ENCODE measurements around the gene PHF19. TPM values are rescaled to one million over a fixed set of nuclear protein-coding genes. Genes with fewer than 3 reads are reported as not detected.

The PHF19 gene
- total RNA-seq, 4 donors from 2014 or later: 9.2 to 12.5 (median 10.8) TPM

DNA sequence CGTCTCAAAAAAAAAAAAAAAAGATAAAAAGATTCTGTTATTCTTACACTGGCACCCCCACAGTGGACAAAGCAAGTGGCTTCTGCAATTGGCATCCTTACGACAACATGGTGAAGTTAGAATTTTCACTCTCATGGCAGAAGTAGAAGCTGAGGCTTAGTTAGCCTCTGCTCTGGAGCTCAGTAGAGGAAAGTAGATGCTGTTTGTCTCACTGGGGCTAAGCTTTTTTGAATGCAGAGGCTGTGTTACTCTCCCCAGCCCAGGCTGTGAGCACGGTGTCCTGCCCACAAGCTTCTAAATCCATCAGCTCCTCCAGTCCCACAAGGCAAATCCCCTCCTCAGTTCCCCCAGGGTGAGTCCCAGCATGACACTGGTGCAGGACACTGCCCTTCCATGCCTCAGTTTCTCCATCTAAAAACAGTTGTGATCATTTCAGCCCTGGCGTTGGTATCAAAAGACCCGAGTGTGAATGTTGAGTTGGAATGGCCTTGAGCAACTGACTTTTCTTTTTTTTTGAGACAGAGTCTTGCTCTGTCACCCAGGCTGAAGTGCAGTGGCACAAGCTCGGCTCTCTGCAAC lies 22.6 kb upstream of the PHF19 start:
- Histone ChIP-seq H3K27ac (no peak overlapping the region), H3K36me3 (no peaks in the 10 kb centered on the region), H3K4me1 (peaks cover 6 to 7% of the 10 kb centered on the region in 2 donors), H3K9me3 (no peaks in the 10 kb centered on the region), H3K4me3 (no peak overlapping the region), H3K27me3 (no peaks in the 10 kb centered on the region)
- TF ChIP-seq, protein P1, sequence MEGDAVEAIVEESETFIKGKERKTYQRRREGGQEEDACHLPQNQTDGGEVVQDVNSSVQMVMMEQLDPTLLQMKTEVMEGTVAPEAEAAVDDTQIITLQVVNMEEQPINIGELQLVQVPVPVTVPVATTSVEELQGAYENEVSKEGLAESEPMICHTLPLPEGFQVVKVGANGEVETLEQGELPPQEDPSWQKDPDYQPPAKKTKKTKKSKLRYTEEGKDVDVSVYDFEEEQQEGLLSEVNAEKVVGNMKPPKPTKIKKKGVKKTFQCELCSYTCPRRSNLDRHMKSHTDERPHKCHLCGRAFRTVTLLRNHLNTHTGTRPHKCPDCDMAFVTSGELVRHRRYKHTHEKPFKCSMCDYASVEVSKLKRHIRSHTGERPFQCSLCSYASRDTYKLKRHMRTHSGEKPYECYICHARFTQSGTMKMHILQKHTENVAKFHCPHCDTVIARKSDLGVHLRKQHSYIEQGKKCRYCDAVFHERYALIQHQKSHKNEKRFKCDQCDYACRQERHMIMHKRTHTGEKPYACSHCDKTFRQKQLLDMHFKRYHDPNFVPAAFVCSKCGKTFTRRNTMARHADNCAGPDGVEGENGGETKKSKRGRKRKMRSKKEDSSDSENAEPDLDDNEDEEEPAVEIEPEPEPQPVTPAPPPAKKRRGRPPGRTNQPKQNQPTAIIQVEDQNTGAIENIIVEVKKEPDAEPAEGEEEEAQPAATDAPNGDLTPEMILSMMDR (IDR thresholded peaks at IDR 0.05 in 4 of 5, conservative IDR thresholded peaks at IDR 0.05 in 1 of 5): no peak
- TF ChIP-seq POLR2A (IDR thresholded peaks at IDR 0.05): no peak
- no peak for ATAC-seq
- intact Hi-C loops (cut with DNase I; ENCODE audit: low total_unique reads): no loop called here
- DNase-seq: no peak
- in situ Hi-C loops (cut with MboI; ENCODE audit: low sequenced_read_pairs in 4 of 4): no loop called here

DNA sequence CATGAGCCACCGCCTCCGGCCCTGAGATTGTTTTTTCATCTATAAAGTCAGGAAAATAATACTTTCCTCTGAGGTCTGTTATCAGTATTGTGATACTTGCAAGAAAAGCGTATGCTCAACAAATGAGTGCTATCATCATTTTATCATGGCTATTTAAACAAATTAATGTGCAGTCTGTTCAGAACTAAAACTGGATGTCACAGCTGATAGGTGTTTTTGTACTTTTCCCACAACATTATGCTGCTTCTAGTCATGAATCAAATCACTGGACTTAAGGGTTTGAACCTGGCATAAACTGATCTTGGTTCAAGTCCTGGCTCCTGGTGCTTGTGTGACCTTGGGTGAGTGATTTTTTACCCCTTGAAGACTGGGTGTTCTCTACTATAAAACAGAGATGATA lies 21.4 kb upstream of the PHF19 start:
- TF ChIP-seq POLR2A (IDR thresholded peaks at IDR 0.05): no peak
- TF ChIP-seq, protein P1 (IDR thresholded peaks at IDR 0.05 in 4 of 5, conservative IDR thresholded peaks at IDR 0.05 in 1 of 5): no peak
- Histone ChIP-seq H3K4me3 (no peak overlapping the region), H3K9me3 (no peaks in the 10 kb centered on the region), H3K36me3 (no peaks in the 10 kb centered on the region), H3K4me1 (peaks cover 6 to 8% of the 10 kb centered on the region in 2 donors), H3K27ac (no peak overlapping the region), H3K27me3 (no peaks in the 10 kb centered on the region)
- DNase-seq (no peak), ATAC-seq (no peak)
- intact Hi-C loops (cut with DNase I; ENCODE audit: low total_unique reads): no loop called here
- in situ Hi-C loops (cut with MboI; ENCODE audit: low sequenced_read_pairs in 4 of 4): no loop called here

DNA sequence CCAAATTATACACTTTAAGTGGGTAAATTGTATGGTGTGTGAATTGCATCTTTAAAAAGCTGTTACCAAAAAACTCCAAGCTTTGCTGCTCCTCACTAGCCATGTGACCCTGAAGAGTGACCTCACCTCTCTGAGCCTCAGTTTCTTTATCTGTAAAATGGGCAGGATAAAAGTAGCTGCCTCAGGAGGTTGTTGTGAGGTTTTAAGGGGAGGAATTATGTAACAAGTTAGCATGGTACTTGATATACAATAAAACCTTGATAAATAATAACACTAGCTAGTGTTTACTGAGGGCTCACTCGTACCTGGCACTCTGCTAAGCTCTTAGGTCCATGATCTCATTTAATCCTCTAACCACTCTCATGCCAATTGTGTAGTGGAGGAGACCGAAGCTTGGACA lies 19.0 kb upstream of the PHF19 start:
- H3K9me3 ChIP-seq: no peaks in the 10 kb centered on the region
- in situ Hi-C loops (cut with MboI; ENCODE audit: low sequenced_read_pairs in 4 of 4): no loop called here
- no peak overlapping the region for H3K27ac ChIP-seq

DNA sequence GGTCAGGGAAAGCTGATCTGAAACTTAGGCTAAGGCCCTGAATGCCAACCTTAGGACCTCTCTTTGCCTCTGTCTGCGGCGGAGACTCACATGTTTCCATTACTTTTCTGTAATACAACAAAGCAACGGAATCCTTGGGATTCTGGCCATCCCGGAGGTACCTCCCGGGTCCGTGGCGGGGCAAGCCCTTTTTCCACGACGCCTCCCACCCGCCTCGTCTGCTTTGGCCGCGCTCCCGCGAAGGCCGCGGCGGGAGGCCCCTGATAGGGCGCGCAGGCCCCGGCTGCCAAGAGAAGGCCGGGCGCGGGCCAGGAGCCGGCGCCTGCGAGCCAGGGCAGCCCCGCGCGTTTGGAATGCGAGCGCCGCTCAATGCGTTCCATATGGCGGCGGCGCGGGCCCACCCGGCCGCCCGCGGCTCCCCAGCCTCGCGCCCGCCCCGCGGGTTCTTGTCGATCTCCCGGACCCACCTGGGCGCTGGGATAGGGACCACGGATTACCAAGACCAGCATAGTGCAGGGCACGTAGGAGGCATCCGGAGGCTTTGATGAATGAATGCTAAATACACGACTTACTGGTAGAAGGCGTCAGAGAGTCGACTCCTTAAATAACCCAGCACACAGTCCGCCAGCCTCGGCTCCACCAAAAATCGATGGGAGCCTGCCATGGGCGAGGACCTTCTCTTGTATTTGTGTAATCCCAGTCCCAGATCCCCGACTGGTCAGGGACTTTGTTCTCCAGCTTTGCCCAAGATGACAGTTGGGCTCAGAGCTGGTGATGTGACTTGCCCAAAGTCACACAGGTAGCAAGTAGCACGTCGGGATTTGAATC lies 17.5 kb upstream of the PHF19 start:
- H3K9me3 ChIP-seq: no peaks in the 10 kb centered on the region
- TF ChIP-seq, protein P1 (IDR thresholded peaks at IDR 0.05 in 4 of 5, conservative IDR thresholded peaks at IDR 0.05 in 1 of 5): no peak
- no peak for TF ChIP-seq POLR2A (IDR thresholded peaks at IDR 0.05)
- in situ Hi-C loops (cut with MboI; ENCODE audit: low sequenced_read_pairs in 4 of 4): no loop called here
- H3K4me3 ChIP-seq: peak overlapping the region; percentile 10 to 51 (median 29)
- H3K4me1 ChIP-seq: peaks cover 6 to 8% of the 10 kb centered on the region in 2 donors
- no peaks in the 10 kb centered on the region for H3K36me3 ChIP-seq
- H3K27ac ChIP-seq: peak overlapping the region in 2 of 4 donors; percentile 24 to 34
- no peaks in the 10 kb centered on the region for H3K27me3 ChIP-seq
- peak; percentile 31 to 43 for ATAC-seq
- intact Hi-C loops (cut with DNase I; ENCODE audit: low total_unique reads): no loop called here
- no peak for DNase-seq

More for the DNA sequence above, 19.0 kb upstream of the PHF19 start:
- H3K4me1 ChIP-seq: peaks cover 6 to 8% of the 10 kb centered on the region in 2 donors
- no peaks in the 10 kb centered on the region for H3K27me3 ChIP-seq
- H3K4me3 ChIP-seq: no peak overlapping the region
- TF ChIP-seq, protein P1 (IDR thresholded peaks at IDR 0.05 in 4 of 5, conservative IDR thresholded peaks at IDR 0.05 in 1 of 5): no peak
- no peak for TF ChIP-seq POLR2A (IDR thresholded peaks at IDR 0.05)
- no peak for DNase-seq
- intact Hi-C loops (cut with DNase I; ENCODE audit: low total_unique reads): no loop called here
- H3K36me3 ChIP-seq: no peaks in the 10 kb centered on the region
- no peak for ATAC-seq
